NCI-H1105 (cell line): ENCODE results near the gene AIFM1.

Source experiments
- DNase-seq: peaks from one replicate; lab custom pipeline; 2025; lab: John Stamatoyannopoulos, UW

Gene AIFM1

DNA sequence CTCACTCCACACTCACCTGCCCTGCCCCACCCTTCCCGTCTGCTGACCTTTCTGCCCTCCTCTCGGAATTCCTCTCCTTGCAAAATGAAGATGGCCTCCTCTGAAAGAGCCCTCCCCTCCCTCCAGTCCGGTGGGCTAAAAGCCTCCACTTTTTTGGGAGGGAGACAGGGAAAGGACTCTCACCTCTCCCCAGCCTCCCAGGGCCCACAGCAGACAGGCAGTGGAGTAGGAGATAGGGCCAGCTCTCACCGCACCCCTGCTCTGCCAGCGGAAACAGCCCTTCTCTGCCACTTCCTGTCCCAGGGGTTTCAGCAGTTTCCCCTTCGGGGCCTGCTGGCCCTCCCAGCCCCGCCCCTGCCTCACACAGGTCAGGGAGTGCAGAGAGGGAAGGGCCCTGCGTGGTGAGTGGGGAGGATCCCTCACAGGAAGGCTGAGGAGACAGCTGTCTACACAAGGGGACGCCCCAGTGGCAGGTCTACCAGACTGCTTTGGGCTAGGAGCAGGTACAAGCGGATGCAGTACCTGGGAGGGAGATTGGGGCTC is 73.6 kb downstream of the AIFM1 start:
- DNase-seq: no peak

DNA sequence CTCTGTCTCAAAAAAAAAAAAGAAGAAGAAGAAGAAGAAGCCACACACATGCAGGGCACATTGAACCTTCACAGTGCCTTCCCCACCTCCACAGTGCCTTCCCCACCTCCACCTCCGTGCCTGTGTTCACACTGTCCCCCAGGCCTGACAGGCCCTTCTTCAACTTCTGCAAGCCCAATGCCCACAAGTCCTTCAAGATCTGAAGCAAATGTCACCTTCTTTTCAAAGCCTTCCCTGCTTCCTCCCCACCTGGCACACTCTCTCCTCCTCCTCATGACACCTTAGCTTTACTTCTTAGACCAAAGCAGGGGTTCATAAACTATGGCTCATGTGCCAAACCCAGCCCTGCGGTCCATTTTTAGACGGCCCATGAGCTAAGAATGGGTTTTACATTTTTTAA is 75.3 kb downstream of the AIFM1 start:
- DNase-seq: no peak

DNA sequence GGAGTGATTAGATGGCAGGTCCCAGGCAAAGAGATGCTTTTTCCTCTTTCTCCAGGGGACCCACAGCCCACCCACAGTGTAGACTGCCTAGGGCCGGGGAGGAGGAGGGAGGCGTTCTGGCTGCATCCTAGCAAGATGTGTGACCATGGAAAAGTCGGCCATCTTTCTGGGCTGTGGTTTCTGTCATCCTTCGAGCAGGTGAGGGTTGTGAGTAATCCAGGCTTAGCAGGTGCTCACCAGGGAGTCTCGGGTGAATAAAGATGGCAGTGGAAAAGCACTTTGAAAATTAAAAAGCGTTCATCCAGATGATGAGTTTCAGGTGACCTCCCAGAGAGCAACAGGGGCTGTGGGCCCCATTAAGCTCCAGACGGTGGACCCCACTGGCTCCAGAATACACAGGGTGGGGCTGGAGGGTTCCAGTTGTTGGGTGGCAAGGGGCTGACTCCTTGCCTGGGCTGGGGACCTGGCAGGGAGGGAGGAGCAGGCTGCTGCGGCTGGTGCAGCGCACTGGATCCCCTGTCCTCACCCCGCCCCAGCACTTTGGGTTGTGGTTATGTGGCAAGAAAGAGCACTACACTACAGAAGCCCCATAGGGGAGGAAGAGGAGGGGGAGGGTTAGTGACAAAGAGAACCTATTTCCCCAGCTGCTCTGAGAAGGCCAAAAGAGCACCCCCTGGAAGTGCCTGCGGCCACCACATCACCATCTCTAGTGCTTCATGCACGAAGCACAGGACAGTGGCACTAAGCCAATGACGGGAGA is 79.0 kb downstream of the AIFM1 start:
- DNase-seq: no peak

DNA sequence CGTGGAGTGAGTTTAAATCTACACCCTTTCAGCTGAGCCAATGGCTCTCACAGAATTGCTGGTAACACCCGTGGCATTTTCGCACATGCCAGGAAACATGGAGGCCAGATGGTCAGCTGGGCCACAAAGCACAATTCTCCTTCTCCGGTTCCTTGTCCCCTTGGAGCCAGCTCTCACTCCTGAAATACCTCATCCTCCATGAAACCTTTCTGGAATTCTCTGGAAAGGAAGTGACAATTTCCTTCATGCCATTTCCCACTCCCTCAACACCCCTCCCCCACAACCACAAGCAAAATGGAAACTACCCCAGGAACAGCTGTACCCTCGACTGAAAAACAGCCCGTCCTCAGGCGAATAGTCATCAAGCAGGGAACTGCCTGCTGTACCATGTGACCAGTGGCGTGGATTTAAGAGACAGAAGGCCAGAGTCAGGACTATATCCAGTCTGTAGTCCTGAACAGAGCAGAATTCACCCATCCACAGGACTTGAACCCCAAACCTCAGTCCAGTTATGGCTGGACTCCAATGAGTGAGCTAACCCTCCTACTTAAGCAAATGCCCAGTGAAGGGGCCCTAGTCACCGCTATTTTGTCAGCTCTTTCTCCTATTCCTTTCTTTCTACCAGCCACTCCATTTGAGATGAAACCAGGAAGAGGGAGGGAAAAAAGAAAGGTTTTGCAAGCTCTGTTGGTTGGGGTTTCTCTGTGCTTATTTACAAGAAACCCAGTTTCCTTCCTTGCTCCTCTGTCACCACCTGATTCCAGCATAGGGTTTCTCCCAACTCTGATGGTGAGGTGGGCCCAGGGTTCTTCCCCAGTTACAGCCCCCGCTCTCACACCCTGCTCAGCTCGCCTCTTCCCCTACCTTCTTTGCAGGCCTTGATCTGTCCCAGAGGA is 79.8 kb downstream of the AIFM1 start:
- no peak for DNase-seq

DNA sequence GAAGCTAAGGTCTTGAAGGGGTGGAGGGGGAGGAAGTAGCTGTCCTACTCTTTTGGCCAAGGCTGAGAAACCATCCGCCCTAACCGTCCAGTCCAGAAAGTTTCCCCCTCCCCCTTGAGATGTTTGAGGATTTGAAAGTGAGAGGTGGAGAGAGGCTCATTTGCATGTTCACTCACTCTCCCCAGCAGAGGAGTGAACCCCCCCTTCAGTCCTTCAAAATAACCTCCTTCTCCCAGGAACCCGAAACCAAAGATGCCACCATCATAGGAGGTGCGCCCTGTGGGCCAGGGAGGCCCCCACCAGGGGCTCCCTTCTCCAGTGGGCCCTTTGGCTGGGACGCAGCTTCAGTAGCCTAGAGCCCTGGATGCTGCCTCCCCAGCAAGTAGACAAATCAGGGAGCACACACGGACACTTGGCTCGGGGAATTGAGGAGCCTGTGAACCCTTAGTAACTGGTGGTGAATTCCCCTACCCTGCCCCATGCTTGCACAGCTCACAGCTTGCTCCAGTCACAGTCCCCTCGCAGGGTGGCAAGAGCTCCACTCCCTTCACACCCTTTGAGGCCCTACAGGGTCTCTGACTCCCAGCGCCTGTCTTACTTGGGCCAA is 80.9 kb downstream of the AIFM1 start:
- no peak for DNase-seq

DNA sequence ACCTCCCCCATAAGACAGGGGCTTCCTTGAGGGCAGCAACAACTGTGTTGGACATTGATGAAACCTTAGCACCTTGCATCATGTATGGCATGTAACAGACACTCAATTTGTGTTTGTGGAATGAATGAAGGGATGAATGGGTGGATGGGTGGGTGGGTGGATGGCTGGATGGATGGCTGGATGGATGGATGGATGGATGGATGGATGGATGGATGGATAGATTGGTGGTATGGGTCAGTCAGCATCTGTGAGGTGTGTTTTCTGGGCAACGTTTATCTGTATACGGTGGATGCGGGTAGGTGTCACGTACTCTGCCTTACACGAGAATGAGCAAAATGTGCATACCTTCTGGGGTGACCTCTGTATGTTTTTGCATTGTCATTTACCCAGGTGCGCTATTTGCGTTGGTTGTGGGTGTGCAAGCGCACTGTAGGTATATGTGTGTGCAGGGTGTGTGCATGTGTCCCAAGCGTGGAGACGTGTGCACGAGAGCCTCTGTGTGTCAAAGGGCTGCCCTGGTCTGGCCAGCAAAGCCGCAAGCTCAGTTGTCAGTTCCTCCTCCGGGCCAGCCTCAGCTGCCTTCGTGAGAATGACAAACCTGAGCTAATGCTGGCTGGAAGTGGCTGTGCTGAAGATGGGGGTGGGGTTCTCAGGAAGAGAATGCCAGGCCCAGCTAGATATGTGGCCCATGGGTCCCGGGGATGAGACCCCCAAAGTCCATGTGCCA is 81.8 kb downstream of the AIFM1 start:
- DNase-seq: no peak

DNA sequence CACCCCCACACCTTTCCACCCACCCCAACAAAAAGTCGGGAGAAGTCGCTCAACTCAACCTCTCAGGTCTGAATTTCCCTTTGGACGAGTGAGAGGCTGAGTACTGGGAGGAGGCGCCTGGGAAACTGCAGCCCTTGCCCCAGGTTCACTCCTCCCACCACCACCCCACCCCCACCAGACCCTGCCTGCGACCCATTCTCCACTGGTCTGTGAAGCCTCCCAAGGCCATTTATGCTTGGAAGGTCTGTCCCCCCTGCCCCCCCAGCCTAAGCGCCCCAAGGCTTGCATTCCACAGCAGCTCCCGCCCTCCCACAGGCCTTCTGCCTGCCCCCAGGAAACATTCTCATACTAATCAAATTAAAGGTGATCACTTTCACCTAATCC is 82.5 kb downstream of the AIFM1 start:
- no peak for DNase-seq

DNA sequence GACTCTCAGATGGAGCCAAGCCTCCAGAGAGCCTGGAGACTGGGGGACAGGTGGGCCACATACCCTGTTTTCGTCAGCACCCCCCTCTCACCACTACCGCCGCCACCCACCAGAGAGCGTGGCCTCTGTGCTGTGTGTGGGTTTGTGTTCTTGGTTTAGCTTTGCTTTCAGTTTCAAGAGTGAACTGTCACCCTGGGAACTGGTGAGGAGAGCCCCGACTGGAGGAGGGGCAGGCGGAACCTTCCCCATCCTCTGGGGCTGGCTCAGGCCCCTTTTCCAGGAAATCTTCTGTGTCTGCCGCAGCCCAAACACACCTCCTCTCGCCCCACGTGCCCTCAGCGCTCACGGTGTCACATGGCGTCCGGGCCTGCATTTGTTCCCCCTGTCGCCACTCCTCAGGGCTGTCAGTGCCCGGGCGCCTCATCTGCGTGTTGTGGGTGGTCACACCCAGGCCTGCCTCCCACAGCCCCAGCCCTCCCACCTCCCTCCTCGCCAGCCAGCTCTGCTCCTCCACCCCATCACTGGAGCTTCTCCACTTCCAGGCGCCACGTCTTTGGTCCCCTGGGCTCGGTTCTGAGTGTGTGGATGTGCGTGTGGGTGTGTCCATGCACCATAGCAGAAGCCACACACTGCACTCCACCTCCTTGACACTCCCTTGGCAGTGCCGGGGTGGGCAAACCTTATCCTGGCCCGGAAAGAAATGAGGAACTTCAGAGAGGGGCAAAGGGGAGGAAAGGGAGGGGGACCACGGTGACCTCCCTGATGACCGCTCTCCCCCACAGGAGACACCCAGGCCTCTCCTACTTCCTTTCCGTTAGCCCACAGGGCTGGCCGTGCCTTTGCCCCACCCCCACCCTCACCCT is 83.2 kb downstream of the AIFM1 start:
- no peak for DNase-seq

DNA sequence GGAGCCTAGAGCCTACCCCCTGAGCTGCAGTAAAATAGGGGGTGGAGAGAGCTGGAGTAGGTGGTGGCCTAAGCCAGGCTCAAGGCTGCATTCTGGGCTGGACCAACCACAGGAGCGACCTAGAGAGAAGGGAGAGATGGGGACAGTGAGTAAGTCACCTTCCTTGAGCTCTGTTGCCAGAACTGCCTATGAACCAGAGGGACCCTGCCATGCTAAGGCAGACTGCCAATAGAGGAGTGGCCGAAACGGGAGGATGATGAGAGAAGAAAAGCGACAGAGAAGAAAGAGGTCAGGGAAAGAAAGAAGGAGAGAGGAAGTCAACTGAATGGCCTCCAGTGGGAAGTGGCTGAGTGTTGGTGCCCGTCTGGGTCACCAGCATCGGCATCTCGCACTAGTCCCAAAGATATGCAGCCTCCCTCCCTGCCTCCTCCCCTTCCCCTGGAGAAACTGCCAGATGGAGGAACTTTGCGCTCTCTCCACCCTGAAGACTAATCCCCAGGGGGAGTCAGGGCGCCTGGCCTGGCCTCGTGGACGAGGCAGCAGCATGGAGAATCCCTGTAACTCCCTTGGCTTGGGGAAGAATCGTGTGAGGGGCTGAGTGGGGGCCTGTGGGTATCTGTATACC is 84.1 kb downstream of the AIFM1 start:
- no peak for DNase-seq

DNA sequence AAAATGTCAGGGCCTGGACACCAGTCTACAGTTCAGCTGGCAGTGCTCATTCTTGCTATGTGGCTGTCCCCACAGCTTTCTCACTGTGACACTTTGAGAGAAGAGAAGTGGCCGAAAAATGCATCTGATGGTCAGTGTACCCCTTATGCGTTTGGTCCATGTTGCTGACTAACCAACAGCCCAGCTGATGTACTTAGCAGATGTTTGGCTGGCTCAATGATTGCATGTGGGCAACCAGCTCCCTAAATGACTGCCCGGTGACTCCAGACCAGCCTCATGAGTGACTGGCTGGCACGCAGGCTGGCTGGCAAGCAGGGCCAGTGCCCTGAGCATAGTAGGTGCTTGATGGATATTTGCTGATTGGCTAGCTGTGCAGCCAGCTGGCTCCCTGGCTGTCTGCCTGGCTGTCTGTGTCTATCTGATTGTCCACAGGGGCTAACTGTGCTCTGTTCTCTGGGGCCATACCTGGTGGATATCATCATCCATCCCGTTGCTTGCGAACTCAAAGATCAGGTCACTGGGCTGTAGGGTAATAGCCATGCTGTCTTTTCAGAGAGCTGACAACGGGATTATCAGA is 84.8 kb downstream of the AIFM1 start:
- no peak for DNase-seq

DNA sequence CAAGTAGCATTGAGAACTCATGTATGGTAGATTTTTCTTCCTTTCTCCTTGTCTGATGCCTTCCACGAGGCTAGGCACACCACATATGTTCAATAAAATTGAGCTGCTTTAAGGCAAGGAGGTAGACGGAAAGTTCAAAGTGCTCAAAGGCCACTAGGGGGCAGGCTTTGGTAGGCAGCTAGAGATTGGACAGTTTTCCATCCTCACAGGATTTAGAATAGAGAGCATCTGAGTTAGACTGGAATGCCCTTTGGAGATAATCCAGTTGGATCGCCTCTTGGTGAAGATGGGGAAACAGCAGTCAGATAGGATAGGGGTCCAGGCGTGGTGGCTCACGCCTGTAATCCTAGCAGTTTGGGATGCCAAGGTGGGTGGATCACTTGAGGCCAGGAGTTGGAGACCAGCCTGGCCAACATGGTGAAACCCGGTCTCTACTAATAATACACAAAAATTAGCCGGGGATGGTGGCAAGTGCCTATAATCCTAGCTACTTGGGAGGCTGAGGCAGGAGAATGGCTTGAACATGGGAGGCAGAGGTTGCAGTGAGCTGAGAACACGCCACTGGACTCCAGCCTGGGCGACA is 85.7 kb downstream of the AIFM1 start:
- DNase-seq: peak; percentile 16
